Measurements from ENCODE around the gene UQCRC1. TPM values are rescaled to one million over a fixed set of nuclear protein-coding genes. Genes with fewer than 3 reads are reported as not detected.

The UQCRC1 gene
- total RNA-seq, 2 experiments from 2014 or later: 150 to 157 TPM

DNA sequence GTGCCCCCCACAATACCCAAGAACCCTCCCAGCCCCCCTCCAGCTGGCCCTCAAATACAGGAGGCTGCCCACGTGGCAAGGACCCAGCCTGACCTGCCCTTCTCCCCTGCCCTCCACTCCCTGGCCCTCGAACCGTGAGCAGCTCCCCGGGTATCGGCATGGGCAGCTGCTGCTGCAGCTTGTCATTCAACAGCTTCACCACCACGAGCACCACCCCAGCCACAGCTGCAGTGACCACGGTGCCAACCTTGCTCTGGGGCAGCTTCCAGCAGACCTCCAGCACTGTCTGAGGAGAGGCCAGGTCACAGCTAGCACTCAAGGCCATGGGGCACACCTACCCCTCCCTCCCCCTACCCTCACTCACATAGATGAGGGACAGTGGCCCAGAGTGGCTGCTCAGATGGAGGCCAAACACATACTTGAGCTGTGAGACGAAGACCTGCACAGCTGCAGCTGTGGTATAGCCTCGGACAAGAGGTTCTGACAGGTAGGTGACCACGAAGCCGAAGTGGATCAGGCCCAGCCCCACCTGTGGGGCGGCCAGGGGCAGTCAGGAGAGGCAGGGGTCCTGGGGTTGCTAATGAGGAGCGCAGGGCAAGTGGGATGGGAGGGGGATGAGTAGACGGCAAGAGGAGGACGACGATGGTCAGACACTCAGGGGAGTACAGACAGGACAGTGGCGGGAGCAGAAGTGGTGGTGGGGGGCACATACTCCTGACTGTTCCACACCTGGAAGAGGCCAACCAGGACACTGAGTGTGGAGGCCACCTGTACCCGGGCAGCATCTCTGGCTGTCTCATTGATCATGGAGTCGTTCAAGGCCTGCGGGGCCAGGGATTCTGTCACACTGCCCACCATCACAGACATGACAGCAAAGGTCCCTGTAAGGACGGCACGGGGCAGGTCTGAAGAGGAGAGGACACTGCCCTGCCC is 22.3 kb upstream of the UQCRC1 start:
- Mint-ChIP-seq H3K4me1 (peaks cover 17% of the 10 kb centered on the region), H3K9me3 (no peaks in the 10 kb centered on the region), H3K27ac (no peak overlapping the region), H3K36me3 (ENCODE audit: low read depth) (peaks cover 8% of the 10 kb centered on the region), H3K4me3 (no peak overlapping the region), H3K27me3 (no peaks in the 10 kb centered on the region)
- no peak for DNase-seq
- POLR2A ChIA-PET: no interaction called here
- CTCF ChIA-PET: interaction anchor here (1.4 to 4.2 kb wide), 2 partner anchors 18 to 74 kb away, joined by 3 to 26 read pairs; partner anchors contain the start of gene PFKFB4

- CTCF ChIA-PET: interaction anchor here (1.4 kb wide), 1 partner anchor 19 kb away, joined by 3 read pairs; no protein-coding TSS in a partner anchor
Observed at GRCh38 chr3:48630833-48631232, 21.4 kb upstream of the UQCRC1 start.

GRCh38 chr3:48630407-48630806 is 21.0 kb upstream of the UQCRC1 start:
- peak overlapping the region; percentile 52 for H3K27ac Mint-ChIP-seq
- H3K9me3 Mint-ChIP-seq: no peaks in the 10 kb centered on the region
- CTCF ChIA-PET: interaction anchor here (0.6 kb wide), 1 partner anchor 1411 kb away, joined by 4 read pairs; no protein-coding TSS in a partner anchor
- no peaks in the 10 kb centered on the region for H3K27me3 Mint-ChIP-seq
- H3K4me1 Mint-ChIP-seq: peaks cover 9% of the 10 kb centered on the region
- H3K36me3 Mint-ChIP-seq (ENCODE audit: low read depth): peaks cover 15% of the 10 kb centered on the region
- no peak for DNase-seq
- no peak overlapping the region for H3K4me3 Mint-ChIP-seq
- POLR2A ChIA-PET: no interaction called here

More at GRCh38 chr3:48630833-48631232, 21.4 kb upstream of the UQCRC1 start:
- Mint-ChIP-seq H3K4me3 (no peak overlapping the region), H3K36me3 (ENCODE audit: low read depth) (peaks cover 15% of the 10 kb centered on the region), H3K27me3 (no peaks in the 10 kb centered on the region), H3K4me1 (peaks cover 12% of the 10 kb centered on the region), H3K27ac (no peak overlapping the region), H3K9me3 (no peaks in the 10 kb centered on the region)
- POLR2A ChIA-PET: no interaction called here
- no peak for DNase-seq

DNA sequence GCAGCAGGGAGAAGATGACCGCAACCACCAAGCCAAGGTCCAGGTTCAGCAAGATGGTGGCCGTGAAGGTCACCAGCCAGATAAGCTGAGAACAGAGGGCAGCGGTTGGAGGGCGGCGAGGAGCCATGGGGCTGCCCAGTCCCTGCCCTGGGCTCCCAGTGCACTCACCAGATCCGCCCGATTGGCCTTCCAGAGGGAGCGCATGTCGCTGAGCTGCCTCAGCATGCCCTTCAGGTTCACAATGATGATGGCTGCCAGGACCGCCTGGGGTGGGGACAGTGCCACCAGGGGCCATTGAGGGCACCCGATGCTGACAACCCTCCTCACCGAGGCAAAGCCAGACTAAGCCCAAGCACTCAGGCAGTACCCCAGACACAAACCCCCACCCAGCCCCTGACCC is 20.4 kb upstream of the UQCRC1 start:
- no peak for DNase-seq
- Mint-ChIP-seq H3K36me3 (ENCODE audit: low read depth) (peaks cover 15% of the 10 kb centered on the region), H3K9me3 (no peaks in the 10 kb centered on the region), H3K27ac (no peak overlapping the region), H3K27me3 (no peaks in the 10 kb centered on the region), H3K4me1 (peaks cover 13% of the 10 kb centered on the region), H3K4me3 (no peak overlapping the region)
- ChIA-PET CTCF (interaction anchor here (0.6 kb wide), 1 partner anchor 1411 kb away, joined by 4 read pairs; no protein-coding TSS in a partner anchor), POLR2A (no interaction called here)

DNA sequence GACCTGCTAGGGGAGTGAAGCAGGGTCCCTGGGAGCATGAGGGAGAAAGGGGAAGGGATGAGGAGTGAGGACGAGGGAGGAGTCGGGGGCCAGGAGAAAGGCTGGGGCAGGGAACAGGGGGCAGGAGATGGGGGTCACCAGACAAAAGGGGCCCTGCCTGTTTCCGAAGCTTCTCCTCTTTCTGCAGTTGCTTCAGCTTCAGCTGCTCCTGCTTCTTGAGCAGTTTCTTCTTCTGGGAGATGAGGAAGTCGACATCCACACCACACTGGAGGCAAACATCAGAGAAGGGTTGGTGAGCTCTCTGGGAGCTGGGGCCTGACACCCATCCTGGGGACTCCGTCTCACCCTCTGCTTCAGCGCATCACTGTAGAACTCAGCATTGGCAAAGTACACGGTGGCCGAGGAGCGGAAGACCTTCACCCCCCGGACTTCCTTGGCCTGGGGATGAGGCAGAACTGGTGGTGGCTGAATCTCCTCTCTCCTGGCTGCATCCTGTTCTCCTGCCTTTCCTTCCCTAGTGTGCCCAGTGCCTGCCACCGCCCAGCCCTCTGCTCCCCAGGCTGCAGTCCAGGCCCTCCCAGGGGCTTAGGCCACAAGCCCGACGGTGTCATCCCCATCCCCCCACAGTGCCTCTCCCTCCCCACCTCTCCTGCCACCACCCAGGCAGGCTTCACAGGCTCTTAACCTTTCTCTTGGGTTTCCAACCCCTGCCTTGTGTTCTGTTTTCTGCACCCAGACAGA is 19.0 kb upstream of the UQCRC1 start:
- no peaks in the 10 kb centered on the region for H3K27me3 Mint-ChIP-seq
- no peaks in the 10 kb centered on the region for H3K9me3 Mint-ChIP-seq
- POLR2A ChIA-PET: no interaction called here
- H3K27ac Mint-ChIP-seq: no peak overlapping the region
- no peak for DNase-seq
- peaks cover 15% of the 10 kb centered on the region for H3K4me1 Mint-ChIP-seq
- peaks cover 15% of the 10 kb centered on the region for H3K36me3 Mint-ChIP-seq (ENCODE audit: low read depth)
- H3K4me3 Mint-ChIP-seq: no peak overlapping the region
- CTCF ChIA-PET: interaction anchor here (1.1 kb wide), 1 partner anchor 19 kb away, joined by 4 read pairs; the partner anchor contains the start of gene UQCRC1

GRCh38 chr3:48625600-48625999 is 16.2 kb upstream of the UQCRC1 start:
- POLR2A ChIA-PET: no interaction called here
- no peaks in the 10 kb centered on the region for H3K27me3 Mint-ChIP-seq
- H3K27ac Mint-ChIP-seq: peak overlapping the region; percentile 9
- CTCF ChIA-PET: interaction anchor here (0.5 to 5.5 kb wide), 2 partner anchors 10 to 16 kb away, joined by 3 to 40 read pairs; partner anchors contain the start of genes SLC26A6 and UQCRC1
- no peak for DNase-seq
- H3K36me3 Mint-ChIP-seq (ENCODE audit: low read depth): peaks cover 16% of the 10 kb centered on the region
- H3K9me3 Mint-ChIP-seq: no peaks in the 10 kb centered on the region
- no peak overlapping the region for H3K4me3 Mint-ChIP-seq
- H3K4me1 Mint-ChIP-seq: peaks cover 15% of the 10 kb centered on the region

DNA sequence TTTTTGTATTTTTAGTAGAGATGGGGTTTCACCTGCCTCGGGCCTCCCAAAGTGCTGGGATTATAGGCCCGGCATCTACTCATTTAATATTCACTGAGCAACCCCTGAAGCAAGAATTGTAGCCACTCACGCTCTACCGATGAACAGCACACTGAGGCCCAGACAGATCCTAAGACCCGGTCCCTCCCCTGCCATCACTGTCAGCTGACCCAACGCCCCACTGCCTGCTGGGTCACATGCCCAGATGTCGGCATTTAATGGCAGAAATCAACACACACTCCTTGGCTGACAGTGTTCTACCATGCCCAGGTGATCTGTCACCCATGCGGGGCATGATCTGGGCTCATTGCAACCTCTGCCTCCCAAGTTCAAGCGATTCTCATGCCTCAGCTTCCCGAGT is 15.3 kb upstream of the UQCRC1 start:
- POLR2A ChIA-PET: interaction anchor here (0.8 kb wide), 1 partner anchor 15 kb away, joined by 3 read pairs; the partner anchor contains the start of gene UQCRC1
- Mint-ChIP-seq H3K27ac (no peak overlapping the region), H3K4me3 (no peak overlapping the region), H3K9me3 (no peaks in the 10 kb centered on the region), H3K27me3 (no peaks in the 10 kb centered on the region), H3K4me1 (peaks cover 15% of the 10 kb centered on the region), H3K36me3 (ENCODE audit: low read depth) (peaks cover 16% of the 10 kb centered on the region)
- no peak for DNase-seq
- CTCF ChIA-PET: interaction anchor here (1.0 to 5.5 kb wide), 3 partner anchors 10 to 33 kb away, joined by 3 to 40 read pairs (median 3); partner anchors contain the start of genes SLC26A6 and UQCRC1

DNA sequence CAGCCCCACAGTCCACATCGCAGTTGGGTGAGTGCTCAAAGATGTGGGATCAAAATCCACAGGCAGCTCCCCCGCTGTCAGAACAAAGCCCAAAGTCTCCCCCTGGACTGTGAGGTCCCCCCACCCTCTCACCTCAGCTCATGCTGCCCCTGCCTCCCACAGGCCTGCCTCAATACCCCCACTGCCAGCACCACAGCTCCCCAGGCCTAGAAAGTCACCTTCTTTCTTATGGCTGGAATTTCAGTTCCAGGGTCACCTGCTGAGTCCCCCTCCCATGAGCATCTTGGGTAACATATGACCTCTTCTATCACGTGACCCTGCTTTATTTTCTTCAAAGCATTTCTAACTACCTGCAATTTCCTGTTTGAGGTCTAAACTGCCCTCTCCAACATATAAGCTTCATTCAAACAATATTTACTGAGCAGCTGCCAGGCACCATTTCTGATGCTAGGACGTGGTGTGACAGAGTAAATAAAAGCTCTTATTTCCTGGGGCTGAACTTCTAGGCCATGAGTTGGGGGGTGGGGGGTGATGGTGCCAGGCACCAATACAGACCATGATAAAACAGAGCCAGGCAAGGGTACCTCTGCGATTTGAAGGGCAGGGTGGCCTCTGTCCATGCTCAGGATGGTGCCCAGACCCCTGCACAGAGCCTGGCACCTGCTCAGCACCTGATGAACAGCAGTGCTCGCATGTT is 14.6 kb upstream of the UQCRC1 start:
- ChIA-PET CTCF (interaction anchor here (1.0 to 5.5 kb wide), 6 partner anchors 11 to 40 kb away, joined by 3 to 40 read pairs (median 5); partner anchors contain the start of genes SLC26A6 and UQCRC1), POLR2A (interaction anchor here (0.8 kb wide), 1 partner anchor 15 kb away, joined by 3 read pairs; the partner anchor contains the start of gene UQCRC1)
- no peaks in the 10 kb centered on the region for H3K27me3 Mint-ChIP-seq
- H3K4me1 Mint-ChIP-seq: peaks cover 15% of the 10 kb centered on the region
- H3K27ac Mint-ChIP-seq: peak overlapping the region; percentile 68
- H3K36me3 Mint-ChIP-seq (ENCODE audit: low read depth): peaks cover 16% of the 10 kb centered on the region
- no peak for DNase-seq
- peaks cover under 1% of the 10 kb centered on the region for H3K9me3 Mint-ChIP-seq
- H3K4me3 Mint-ChIP-seq: no peak overlapping the region

- ChIA-PET POLR2A (no interaction called here), CTCF (interaction anchor here (0.6 to 5.5 kb wide), 2 partner anchors 14 to 17 kb away, joined by 5 to 40 read pairs; partner anchors contain the start of gene SLC26A6)
- Mint-ChIP-seq H3K36me3 (ENCODE audit: low read depth) (peaks cover 17% of the 10 kb centered on the region), H3K4me1 (peaks cover 15% of the 10 kb centered on the region), H3K27ac (no peak within 1 kb of the TSS), H3K9me3 (peaks cover 12% of the 10 kb centered on the region), H3K27me3 (no peaks in the 10 kb centered on the region), H3K4me3 (no peak within 1 kb of the TSS)
- DNase-seq: no peak
Observed at GRCh38 chr3:48621461-48621869, 12.0 kb upstream of the UQCRC1 start, which contains the start of gene TMEM89. TMEM89 (minus strand) TSS chr3:48621769; CDS start chr3:48621756, 13 bp downstream.

DNA sequence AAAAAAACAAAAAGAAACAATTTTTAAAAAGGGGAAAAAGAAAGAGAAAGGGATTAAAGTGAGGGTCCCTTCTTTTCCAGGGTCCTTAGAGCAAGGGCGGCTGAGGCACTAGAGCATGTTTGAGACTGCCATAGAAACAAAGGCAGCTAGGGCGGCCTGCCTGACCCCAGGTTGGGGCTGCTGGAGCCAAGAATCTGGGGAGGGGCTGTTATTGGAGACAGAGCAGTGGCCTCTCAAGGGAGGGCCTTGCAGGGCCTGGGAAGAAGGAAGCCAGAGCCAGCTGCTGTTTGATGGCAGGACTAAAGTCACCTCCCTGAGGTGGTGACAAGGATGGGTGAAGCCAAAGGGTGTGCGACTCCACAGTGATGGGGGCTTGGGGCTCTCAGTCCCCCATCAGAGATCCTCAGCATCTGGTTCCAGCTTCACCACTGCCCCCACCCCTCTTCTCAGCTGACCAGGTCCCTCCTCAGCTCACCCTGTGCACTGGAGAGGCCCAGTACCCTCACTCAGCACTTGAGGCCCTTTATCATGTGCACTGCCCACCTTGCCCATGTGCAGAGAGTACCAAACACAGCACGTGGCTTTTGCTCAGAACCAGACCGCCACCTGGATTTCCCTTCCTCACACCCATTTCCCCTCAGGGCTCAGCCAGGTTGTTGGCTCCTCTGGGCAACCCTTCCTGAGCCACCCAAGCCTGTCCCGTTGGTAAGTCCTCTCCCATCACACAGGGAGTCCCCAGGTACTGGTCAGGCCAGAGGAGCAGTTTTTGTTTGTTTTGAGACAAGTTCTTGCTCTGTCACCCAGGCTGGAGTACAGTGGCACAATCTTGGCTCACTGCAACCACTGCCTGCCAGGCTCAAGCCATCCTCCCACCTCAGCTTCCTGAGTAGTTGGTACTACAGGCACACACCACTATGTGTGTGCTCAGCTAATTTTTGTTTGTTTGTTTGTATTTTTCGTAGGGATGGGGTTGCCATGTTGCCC is 10.4 kb upstream of the UQCRC1 start:
- peaks cover 15% of the 10 kb centered on the region for H3K9me3 Mint-ChIP-seq
- CTCF ChIA-PET: interaction anchor here (0.5 to 1.4 kb wide), 4 partner anchors 16 to 146 kb away, joined by 3 to 4 read pairs (median 4); partner anchors contain the start of gene SLC26A6
- POLR2A ChIA-PET: interaction anchor here (0.5 kb wide), 1 partner anchor 733 kb away, joined by 3 read pairs; no protein-coding TSS in a partner anchor
- H3K27ac Mint-ChIP-seq: no peak overlapping the region
- H3K4me3 Mint-ChIP-seq: no peak overlapping the region
- H3K27me3 Mint-ChIP-seq: no peaks in the 10 kb centered on the region
- H3K36me3 Mint-ChIP-seq (ENCODE audit: low read depth): peaks cover 13% of the 10 kb centered on the region
- H3K4me1 Mint-ChIP-seq: peaks cover 11% of the 10 kb centered on the region
- DNase-seq: no peak

DNA sequence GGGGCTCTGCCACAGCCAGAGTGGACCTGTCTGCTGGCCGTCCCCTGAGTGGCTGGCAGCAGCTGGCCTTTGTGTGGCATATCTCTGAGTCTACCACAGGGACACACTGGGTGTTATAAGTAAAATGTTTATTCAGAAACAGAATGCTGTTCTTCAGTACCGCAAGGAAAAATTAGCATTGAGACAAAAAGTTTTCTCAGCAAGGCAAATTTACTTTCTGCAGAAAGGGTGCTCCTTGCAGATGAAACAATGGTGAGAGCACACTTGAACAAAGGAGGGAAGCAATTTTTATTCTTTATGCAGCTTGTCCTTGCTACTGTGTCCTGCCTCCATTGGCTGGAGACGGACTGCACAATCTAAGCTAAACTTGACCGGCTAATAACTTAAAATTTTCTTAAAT is 8.1 kb upstream of the UQCRC1 start:
- Mint-ChIP-seq H3K27me3 (no peaks in the 10 kb centered on the region), H3K4me1 (peaks cover 7% of the 10 kb centered on the region), H3K27ac (no peak overlapping the region), H3K36me3 (ENCODE audit: low read depth) (peaks cover 13% of the 10 kb centered on the region), H3K4me3 (no peak overlapping the region), H3K9me3 (peaks cover 15% of the 10 kb centered on the region)
- POLR2A ChIA-PET: no interaction called here
- no peak for DNase-seq
- CTCF ChIA-PET: interaction anchor here (1.1 kb wide), 1 partner anchor 18 kb away, joined by 4 read pairs; the partner anchor contains the start of gene SLC26A6

Data from activated CD4-positive, alpha-beta T cell treated with anti-CD3 and anti-CD28 coated beads, Interleukin-2, amount 10 ng/mL, durations not matched to agents 7 days and 5 days (primary cell).